ENCODE measurements around the gene NHLRC4.

- TF ChIP-seq CTCF (conservative IDR thresholded peaks at IDR 0.05 in 1 of 2, IDR thresholded peaks at IDR 0.05 in 1 of 2; ENCODE audit: low read depth in 1 of 2, low read length in 2 of 2) (no peak), EZH2 (IDR thresholded peaks at IDR 0.05; ENCODE audit: low read length, missing control alignments) (no peak)
These were observed 12.5 kb upstream of the NHLRC4 start for GRCh38 chr16:554297-554621.
